KG1 (cell line): ENCODE measurements around the gene WDR18.

Experiments used
- DNase-seq: peaks from one replicate; lab custom pipeline; 2025; lab: John Stamatoyannopoulos, UW

Gene WDR18

DNA sequence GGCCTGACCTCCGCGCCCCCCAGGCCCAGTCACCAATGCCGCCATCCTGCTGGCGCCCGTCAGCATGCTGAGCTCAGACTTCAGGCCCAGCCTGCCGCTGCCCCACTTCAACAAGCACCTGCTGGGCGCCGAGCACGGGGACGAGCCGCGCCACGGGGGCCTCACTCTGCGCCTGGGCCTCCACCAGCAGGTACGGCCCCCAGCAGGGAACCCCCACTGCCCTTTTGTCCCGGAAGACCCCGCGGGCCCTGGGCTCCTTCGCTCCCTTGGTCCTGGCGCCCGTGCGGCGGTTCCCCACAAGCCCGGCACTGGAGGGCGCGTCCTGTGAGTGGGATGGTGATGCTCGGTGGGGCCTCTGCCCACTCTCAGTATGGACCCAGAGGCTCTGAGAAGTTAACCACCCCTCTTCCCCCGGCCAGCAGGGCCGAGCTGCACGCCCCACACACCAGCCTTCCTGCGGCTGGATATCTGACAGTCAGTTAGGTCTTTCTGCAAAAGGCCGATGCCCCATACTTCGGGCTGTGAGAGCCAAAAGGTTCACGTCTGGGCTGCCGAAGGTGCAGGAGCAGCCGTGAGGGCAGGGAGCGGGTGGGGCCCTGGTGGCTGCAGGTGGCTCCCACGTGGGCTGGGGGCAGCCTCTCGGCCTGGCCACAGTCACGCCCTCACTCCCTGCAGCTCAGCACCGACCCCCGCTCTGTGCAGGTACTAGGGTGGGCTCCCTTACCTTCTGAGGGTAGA is 8.0 kb downstream of the WDR18 start:
- no peak for DNase-seq

DNA sequence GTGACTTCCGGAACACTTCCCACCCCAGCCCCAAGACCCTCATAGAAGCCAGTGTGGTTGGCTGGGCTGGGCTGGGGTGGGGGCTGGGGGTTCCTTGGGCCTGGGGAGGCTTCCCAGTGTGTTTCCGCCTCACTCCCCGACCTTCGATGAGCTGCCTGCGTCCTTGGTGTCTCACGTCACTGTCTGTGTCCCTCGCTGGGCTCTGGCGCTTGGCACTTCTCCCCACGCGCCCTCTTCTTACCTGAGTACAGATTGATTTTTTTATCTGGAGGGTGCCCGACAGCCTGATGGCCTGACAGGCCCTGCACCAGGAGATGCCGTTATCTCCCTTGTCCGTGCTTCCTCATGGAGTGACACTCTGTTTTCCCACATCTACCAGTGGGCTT is 8.5 kb downstream of the WDR18 start:
- no peak for DNase-seq

GRCh38 chr19:993361-993830 is 9.3 kb downstream of the WDR18 start:
- no peak for DNase-seq

DNA sequence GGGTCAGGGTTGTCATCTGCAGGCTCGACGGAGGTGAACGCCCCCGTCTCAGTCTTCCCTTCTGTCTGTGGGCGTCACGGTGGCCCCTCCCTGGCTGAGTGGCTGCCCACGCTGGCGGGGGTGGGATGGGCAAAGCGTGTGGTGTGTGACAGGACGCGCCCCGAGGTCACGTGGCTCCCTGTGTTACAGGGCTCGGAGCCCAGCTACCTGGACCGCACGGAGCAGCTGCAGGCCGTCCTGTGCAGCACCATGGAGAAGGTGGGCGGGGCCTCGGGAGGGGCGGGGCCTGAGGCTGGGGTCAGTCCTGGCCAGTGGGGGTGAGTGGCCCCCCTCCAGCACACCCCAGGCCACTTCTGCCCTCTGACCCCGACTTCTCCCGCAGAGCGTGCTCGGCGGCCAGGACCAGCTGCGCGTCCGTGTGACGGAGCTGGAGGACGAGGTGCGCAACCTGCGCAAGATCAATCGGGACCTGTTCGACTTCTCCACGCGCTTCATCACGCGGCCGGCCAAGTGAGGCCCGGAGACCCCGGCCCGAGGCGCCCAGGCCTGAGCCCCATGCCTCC is 9.8 kb downstream of the WDR18 start:
- no peak for DNase-seq

- no peak for DNase-seq
Observed at GRCh38 chr19:994516-994915, 10.4 kb downstream of the WDR18 start.

GRCh38 chr19:995051-995827 is 11.1 kb downstream of the WDR18 start:
- no peak for DNase-seq

GRCh38 chr19:996051-996838 is 12.1 kb downstream of the WDR18 start:
- peak; percentile 5 for DNase-seq

DNA sequence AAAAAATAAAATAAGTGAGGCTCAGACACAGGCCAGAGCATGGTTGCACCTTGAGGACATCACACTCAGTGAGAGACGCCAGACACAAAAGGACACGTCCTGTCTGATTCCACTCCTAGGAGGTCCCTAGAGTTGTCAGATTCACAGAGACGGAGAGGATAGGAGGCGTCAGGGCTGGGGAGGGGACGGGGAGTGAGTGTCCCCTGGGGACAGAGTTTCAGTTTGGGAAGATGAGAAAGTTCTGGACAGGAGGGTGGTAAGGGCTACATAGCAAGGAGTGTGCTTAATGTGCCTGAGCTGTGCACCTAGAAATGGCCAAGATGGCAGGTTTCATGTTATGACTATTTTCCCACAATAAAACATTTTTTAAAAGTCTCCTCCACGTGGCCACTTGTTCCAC is 13.9 kb downstream of the WDR18 start:
- DNase-seq: no peak

DNA sequence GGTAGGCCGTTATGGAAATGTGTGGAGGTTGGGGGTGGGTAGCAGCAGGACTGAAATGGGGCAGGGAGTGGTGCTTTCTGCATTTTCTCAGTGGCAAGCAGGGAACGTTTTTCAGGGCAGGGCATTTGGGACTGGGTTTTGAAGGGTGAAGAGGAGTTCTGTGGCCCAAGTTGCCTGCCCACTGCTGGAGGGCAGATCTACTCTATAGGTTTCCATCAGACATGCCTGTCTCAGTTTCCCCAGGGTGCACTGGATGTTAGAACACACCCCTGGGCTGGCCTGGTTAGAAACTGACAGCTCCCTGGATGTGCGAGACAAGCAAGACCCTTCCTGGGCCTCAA is 15.2 kb downstream of the WDR18 start:
- DNase-seq: no peak

DNA sequence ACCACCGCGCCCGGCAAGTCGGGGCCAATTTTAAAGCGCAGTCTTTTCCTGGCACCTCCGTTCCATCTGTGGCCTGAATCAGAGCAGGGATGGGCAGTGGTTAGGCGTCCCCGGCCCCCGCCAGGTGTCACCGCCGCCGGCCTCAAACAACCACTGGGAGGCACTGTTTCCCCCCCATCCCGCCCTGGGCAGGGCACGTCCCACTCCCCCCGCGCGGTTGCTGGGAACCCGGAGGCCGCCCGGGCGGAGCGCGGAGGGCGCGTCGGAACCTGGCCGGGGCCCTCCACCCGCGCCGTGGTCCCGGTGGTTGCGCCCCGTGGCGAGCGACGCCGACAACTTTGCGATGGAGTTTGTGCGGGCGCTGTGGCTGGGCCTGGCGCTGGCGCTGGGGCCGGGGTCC is 15.9 kb downstream of the WDR18 start, which contains the start of gene GRIN3B:
Gene GRIN3B, plus strand, starts transcription at position 325 of the 400 bp plus-strand sequence. Its CDS starts 19 bp downstream, at position 344.
- DNase-seq: peak; percentile 15

- no peak for DNase-seq
Observed at GRCh38 chr19:1000591-1001537, 16.7 kb downstream of the WDR18 start.

DNA sequence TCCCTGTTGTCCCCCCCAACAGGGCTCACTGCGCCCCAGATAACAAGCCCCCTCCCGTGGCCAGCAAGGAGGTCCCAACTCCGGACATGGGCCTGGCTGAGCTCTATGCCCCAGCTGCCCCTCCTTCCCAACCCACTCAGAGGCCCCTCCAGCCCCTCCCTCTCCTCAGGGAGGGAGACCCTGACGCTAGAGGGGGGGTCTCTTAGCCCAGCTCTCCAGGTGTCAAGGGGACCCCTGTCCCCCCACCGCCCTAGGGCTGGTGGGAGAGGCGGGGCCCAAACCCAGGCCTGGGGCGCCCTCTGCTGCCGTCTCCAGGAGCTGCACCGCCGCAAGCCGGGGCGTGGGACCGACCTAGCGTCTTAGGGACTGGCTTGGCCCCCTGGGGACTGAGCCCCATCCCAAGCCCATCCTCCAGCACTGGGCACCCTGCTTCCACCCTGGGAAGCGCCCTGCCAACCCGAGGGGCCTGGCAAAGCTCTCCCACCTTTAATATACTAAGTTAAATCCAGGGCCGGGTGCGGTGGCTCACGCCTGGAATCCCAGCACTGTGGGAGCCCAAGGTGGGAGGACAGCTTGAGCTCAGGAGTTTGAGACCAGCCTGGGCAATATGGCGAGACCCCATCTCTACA is 17.5 kb downstream of the WDR18 start:
- peak; percentile 40 for DNase-seq

- no peak for DNase-seq
Observed at GRCh38 chr19:1002600-1002999, 18.5 kb downstream of the WDR18 start.

DNA sequence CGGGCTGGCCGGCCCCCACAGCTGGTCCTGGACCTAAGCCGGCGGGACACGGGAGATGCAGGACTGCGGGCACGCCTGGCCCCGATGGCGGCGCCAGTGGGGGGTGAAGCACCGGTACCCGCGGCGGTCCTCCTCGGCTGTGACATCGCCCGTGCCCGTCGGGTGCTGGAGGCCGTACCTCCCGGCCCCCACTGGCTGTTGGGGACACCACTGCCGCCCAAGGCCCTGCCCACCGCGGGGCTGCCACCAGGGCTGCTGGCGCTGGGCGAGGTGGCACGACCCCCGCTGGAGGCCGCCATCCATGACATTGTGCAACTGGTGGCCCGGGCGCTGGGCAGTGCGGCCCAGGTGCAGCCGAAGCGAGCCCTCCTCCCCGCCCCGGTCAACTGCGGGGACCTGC is 19.1 kb downstream of the WDR18 start:
- DNase-seq: no peak

DNA sequence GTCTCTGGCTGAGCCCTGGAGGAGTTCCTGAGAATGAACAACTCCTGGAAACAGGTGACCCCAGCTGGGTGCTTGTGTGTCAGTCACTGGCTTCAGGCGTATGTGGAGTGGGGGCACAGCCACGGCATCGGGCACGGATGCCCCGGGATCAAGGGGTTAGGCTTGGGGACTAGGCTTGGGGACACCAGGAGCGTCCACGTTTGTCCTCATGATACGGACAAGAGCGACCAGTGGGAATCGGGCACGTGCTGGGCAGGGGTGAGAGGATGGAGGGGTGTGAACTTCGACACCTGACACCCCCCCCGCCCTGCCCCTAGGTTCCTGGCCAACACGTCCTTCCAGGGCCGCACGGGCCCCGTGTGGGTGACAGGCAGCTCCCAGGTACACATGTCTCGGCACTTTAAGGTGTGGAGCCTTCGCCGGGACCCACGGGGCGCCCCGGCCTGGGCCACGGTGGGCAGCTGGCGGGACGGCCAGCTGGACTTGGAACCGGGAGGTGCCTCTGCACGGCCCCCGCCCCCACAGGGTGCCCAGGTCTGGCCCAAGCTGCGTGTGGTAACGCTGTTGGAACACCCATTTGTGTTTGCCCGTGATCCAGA is 20.2 kb downstream of the WDR18 start:
- no peak for DNase-seq

- no peak for DNase-seq
Observed at GRCh38 chr19:1004803-1005664, 20.9 kb downstream of the WDR18 start.

DNA sequence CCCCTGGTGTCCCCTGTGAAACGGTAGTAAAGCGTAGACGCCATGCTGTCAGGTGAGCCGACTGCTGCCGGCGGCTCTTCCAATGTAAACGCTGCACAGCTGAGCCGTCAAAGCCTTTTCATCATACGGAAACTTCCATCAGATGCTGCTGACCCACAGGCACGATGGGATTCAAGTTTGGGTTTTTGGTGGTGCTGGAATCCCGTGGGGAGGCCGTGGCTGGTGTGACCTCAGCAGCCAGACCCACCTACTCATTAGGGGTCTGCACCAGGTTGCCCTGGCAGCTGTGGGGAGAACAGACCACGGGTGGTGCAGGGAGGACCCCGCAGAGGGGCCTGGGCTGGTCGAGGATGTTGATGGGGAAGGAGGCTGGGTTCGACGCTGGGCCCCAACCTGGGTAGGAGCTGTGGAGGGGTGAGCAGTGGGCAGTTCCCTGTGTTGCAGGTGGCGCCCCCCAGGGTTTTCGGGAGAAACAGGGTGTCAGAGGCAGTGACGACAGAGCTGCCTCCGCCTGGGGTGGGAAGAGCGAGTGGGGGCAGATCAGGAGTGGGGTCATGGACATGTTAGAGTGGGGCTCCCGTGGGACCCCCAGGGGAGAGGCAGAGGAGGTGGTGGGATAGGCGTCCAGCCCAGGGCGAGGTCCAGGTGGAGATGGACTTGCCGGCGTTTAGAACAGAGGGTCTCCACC is 22.7 kb downstream of the WDR18 start:
- no peak for DNase-seq

- no peak for DNase-seq
Observed at GRCh38 chr19:1007399-1008251, 23.5 kb downstream of the WDR18 start.
